H9 (cell line): ENCODE data around the gene GALNS. TPM values are rescaled to one million over a fixed set of nuclear protein-coding genes. Genes with fewer than 3 reads are reported as not detected.

Experiments
- DNase-seq: peaks from one replicate; pipeline ENCODE4 v3.0.0-alpha.2; 2017
- H2AFZ ChIP-seq: one replicate; pipeline ENCODE4 v1.6.1; 2013; ENCODE audit warnings: mild to moderate bottlenecking, low read length, control low read depth, moderate library complexity
- H2AK5ac ChIP-seq: 2 replicates; pipeline ENCODE4 v1.6.1; 2013; ENCODE audit warnings: low read length, control low read depth, mixed read lengths; ENCODE audit not compliant: insufficient read length
- H2BK120ac ChIP-seq: one replicate; pipeline ENCODE4 v1.6.1; 2013; ENCODE audit warnings: low read depth, mild to moderate bottlenecking, low read length, control low read depth, inconsistent platforms; ENCODE audit not compliant: poor library complexity, severe bottlenecking
- H2BK12ac ChIP-seq: 2 replicates; pipeline ENCODE4 v1.6.1; 2013; ENCODE audit warnings: low read length, control low read depth, mixed read lengths, low read depth; ENCODE audit not compliant: insufficient read length
- H2BK15ac ChIP-seq: 2 replicates; pipeline ENCODE4 v1.6.1; 2013; ENCODE audit warnings: low read depth, low read length, control low read depth
- H2BK20ac ChIP-seq: one replicate; pipeline ENCODE4 v1.6.1; 2013; ENCODE audit warnings: low read depth, mild to moderate bottlenecking, low read length, control low read depth, inconsistent platforms; ENCODE audit not compliant: poor library complexity, severe bottlenecking
- H2BK5ac ChIP-seq: 2 replicates; pipeline ENCODE4 v1.6.1; 2013; ENCODE audit warnings: low read length, control low read depth, mixed read lengths; ENCODE audit not compliant: insufficient read length
- H3K14ac ChIP-seq: 2 replicates; pipeline ENCODE4 v1.6.1; 2013; ENCODE audit warnings: low read length, control low read depth; ENCODE audit not compliant: insufficient read depth
- H3K18ac ChIP-seq: 2 replicates; pipeline ENCODE4 v1.6.1; 2013; ENCODE audit warnings: low read depth, mild to moderate bottlenecking, mixed read lengths, low read length, control low read depth; ENCODE audit not compliant: insufficient read length
- H3K23ac ChIP-seq: 2 replicates; pipeline ENCODE4 v1.6.1; 2013; ENCODE audit warnings: low read length, control low read depth, mixed read lengths, low read depth; ENCODE audit not compliant: insufficient read length
- H3K23me2 ChIP-seq: 2 replicates; pipeline ENCODE4 v1.6.1; 2013; ENCODE audit warnings: low read depth, mild to moderate bottlenecking, mixed read lengths, low read length, control low read depth; ENCODE audit not compliant: insufficient read length, poor library complexity, severe bottlenecking
- H3K27ac ChIP-seq: 2 replicates; pipeline ENCODE4 v1.5.1; 2013; ENCODE audit warnings: low read length, control low read depth, mixed read lengths, low read depth; ENCODE audit not compliant: insufficient read length
- H3K27me3 ChIP-seq: 2 replicates; pipeline ENCODE4 v1.6.1; 2013; ENCODE audit warnings: low read length, control low read depth, inconsistent platforms; ENCODE audit not compliant: insufficient read depth
- H3K4ac ChIP-seq: 2 replicates; pipeline ENCODE4 v1.6.1; 2013; ENCODE audit warnings: low read depth, mild to moderate bottlenecking, control low read depth, inconsistent platforms, low read length, moderate library complexity
- H3K4me1 ChIP-seq: 2 replicates; pipeline ENCODE4 v1.6.1; 2013; ENCODE audit warnings: low read length, control low read depth, inconsistent platforms; ENCODE audit not compliant: insufficient read depth
- H3K4me2 ChIP-seq: 2 replicates; pipeline ENCODE4 v1.6.1; 2013; ENCODE audit warnings: low read length, control low read depth, mixed read lengths; ENCODE audit not compliant: insufficient read length, insufficient read depth
- H3K56ac ChIP-seq: 2 replicates; pipeline ENCODE4 v1.6.1; 2013; ENCODE audit warnings: low read depth, mild to moderate bottlenecking, mixed read lengths, low read length, control low read depth; ENCODE audit not compliant: insufficient read length
- H3K79me1 ChIP-seq: 2 replicates; pipeline ENCODE4 v1.6.1; 2013; ENCODE audit warnings: low read depth, mild to moderate bottlenecking, moderate library complexity, low read length, control low read depth, inconsistent platforms; ENCODE audit not compliant: insufficient read depth, poor library complexity, severe bottlenecking
- H3K79me2 ChIP-seq: 2 replicates; pipeline ENCODE4 v1.6.1; 2013; ENCODE audit warnings: low read length, control low read depth, inconsistent platforms; ENCODE audit not compliant: insufficient read depth
- H3K9ac ChIP-seq: 2 replicates; pipeline ENCODE4 v1.6.1; 2013; ENCODE audit warnings: low read length, control low read depth, mixed read lengths; ENCODE audit not compliant: insufficient read length; ENCODE audit errors: extremely low read depth
- H3K9me3 ChIP-seq: one replicate; pipeline ENCODE4 v1.6.1; 2013; ENCODE audit warnings: low read depth, low read length, inconsistent platforms; ENCODE audit not compliant: control insufficient read depth
- H3T11ph ChIP-seq: one replicate; pipeline ENCODE4 v1.6.1; 2013; ENCODE audit warnings: mild to moderate bottlenecking, low read length, control low read depth, inconsistent platforms
- H4K20me1 ChIP-seq: one replicate; pipeline ENCODE4 v1.6.1; 2013; ENCODE audit not compliant: control insufficient read depth, insufficient read length, insufficient read depth
- H4K5ac ChIP-seq: 2 replicates; pipeline ENCODE4 v1.6.1; 2013; ENCODE audit warnings: low read depth, mild to moderate bottlenecking, mixed read lengths, low read length, control low read depth; ENCODE audit not compliant: insufficient read length
- H4K8ac ChIP-seq: replicated peaks from 2 replicates; pipeline ENCODE4 v1.6.1; 2013; ENCODE audit warnings: low read length, control low read depth, mixed read lengths, low read depth; ENCODE audit not compliant: insufficient read length
- H4K91ac ChIP-seq: 2 replicates; pipeline ENCODE4 v1.6.1; 2013; ENCODE audit warnings: low read depth, mild to moderate bottlenecking, moderate library complexity, mixed read lengths, low read length, control low read depth; ENCODE audit not compliant: insufficient read length
- H3K27ac Mint-ChIP-seq, 3 experiments: 2 replicates in 2 of 3; 3 replicates in 1 of 3; pipeline ENCODE4 v1.8.0; 2020 to 2021; ENCODE audit warnings: mixed read lengths in 3 of 3, mild to moderate bottlenecking in 1 of 3, moderate library complexity in 1 of 3
- H3K27me3 Mint-ChIP-seq: 2 replicates; pipeline ENCODE4 v1.8.0; 2021; ENCODE audit warnings: low read depth, mild to moderate bottlenecking, moderate library complexity, mixed read lengths
- H3K36me3 Mint-ChIP-seq, 3 experiments: 2 replicates in 2 of 3; 3 replicates in 1 of 3; pipeline ENCODE4 v1.8.0; 2020 to 2021; ENCODE audit warnings: low read depth in 3 of 3, mixed read lengths in 3 of 3; ENCODE audit not compliant: insufficient read depth in 1 of 3
- H3K4me1 Mint-ChIP-seq, 2 experiments: 2 replicates each; pipeline ENCODE4 v1.8.0; 2020; ENCODE audit warnings: mixed read lengths in 2 of 2
- H3K4me3 Mint-ChIP-seq, 2 experiments: 2 replicates in 1 of 2; 3 replicates in 1 of 2; pipeline ENCODE4 v1.8.0; 2020 to 2021; ENCODE audit warnings: mild to moderate bottlenecking in 2 of 2, mixed read lengths in 2 of 2, moderate library complexity in 1 of 2
- H3K9me3 Mint-ChIP-seq, 2 experiments: 2 replicates in 1 of 2; 3 replicates in 1 of 2; pipeline ENCODE4 v1.8.0; 2020; ENCODE audit warnings: mild to moderate bottlenecking in 2 of 2, mixed read lengths in 2 of 2, moderate library complexity in 1 of 2
- WGBS: extraction: QIAGEN DNeasy Blood & Tissue Kit; methylation state at CpG from one replicate; pipeline ENCODE4 v1.1.7; 2013; ENCODE audit warnings: missing lambda C conversion rate, low lambda C conversion rate, mixed read lengths; ENCODE audit not compliant: insufficient read length; ENCODE audit errors: extremely low coverage; 5-methylcytosine and 5-hydroxymethylcytosine counted together
- total RNA-seq: library from RNA; stranded (reverse); gene quantifications from 2 replicates; pipeline ENCODE4 v1.2.1, GENCODE V29; 2021
- TF ChIP-seq, protein P1 (sequence below): fragments of 200-600 bp; sonication (generic); conservative IDR thresholded peaks from 3 replicates; pipeline ENCODE4 v1.8.0; 2021; ENCODE audit warnings: antibody characterized with exemption, mild to moderate bottlenecking

GALNS gene
- total RNA-seq, 1 experiment from 2014 or later: 20.3 TPM

- no peaks in the 10 kb centered on the region for H3K79me2 ChIP-seq
- H2AK5ac ChIP-seq: no peak overlapping the region
- H3K18ac ChIP-seq: no peak overlapping the region
- TF ChIP-seq, protein P1, sequence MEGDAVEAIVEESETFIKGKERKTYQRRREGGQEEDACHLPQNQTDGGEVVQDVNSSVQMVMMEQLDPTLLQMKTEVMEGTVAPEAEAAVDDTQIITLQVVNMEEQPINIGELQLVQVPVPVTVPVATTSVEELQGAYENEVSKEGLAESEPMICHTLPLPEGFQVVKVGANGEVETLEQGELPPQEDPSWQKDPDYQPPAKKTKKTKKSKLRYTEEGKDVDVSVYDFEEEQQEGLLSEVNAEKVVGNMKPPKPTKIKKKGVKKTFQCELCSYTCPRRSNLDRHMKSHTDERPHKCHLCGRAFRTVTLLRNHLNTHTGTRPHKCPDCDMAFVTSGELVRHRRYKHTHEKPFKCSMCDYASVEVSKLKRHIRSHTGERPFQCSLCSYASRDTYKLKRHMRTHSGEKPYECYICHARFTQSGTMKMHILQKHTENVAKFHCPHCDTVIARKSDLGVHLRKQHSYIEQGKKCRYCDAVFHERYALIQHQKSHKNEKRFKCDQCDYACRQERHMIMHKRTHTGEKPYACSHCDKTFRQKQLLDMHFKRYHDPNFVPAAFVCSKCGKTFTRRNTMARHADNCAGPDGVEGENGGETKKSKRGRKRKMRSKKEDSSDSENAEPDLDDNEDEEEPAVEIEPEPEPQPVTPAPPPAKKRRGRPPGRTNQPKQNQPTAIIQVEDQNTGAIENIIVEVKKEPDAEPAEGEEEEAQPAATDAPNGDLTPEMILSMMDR: no peak
- H3K27me3 ChIP-seq: no peaks in the 10 kb centered on the region
- H3T11ph ChIP-seq: no peak overlapping the region
- no peak overlapping the region for H3K27ac Mint-ChIP-seq
- H2BK15ac ChIP-seq: no peak overlapping the region
- no peak overlapping the region for H3K14ac ChIP-seq
- WGBS: no CpG with 5 or more reads among the region's 34 CpGs
- H4K8ac ChIP-seq: no peak overlapping the region
- H4K5ac ChIP-seq: no peak overlapping the region
- no peak overlapping the region for H2BK5ac ChIP-seq
- H2BK12ac ChIP-seq: no peak overlapping the region
- peaks cover 0 to 3% of the 10 kb centered on the region in 2 experiments; a peak in 2 of 4 replicates for H3K4me1 Mint-ChIP-seq
- no peaks in the 10 kb centered on the region for H3K4me1 ChIP-seq
- no peak overlapping the region for H3K56ac ChIP-seq
- DNase-seq: no peak
- no peaks in the 10 kb centered on the region for H3K9me3 ChIP-seq
- H2AFZ ChIP-seq: no peak overlapping the region
- H3K23me2 ChIP-seq: no peaks in the 10 kb centered on the region
- H3K9ac ChIP-seq: no peak overlapping the region
- no peaks in the 10 kb centered on the region for H3K9me3 Mint-ChIP-seq
- H4K91ac ChIP-seq: no peak overlapping the region
- no peak overlapping the region for H3K4me3 Mint-ChIP-seq
- H3K36me3 Mint-ChIP-seq: no peaks in the 10 kb centered on the region
- no peaks in the 10 kb centered on the region for H4K20me1 ChIP-seq
- no peak overlapping the region for H2BK120ac ChIP-seq
- H2BK20ac ChIP-seq: no peak overlapping the region
- no peaks in the 10 kb centered on the region for H3K79me1 ChIP-seq
- H3K4me2 ChIP-seq: no peak overlapping the region
- no peak overlapping the region for H3K27ac ChIP-seq
- no peaks in the 10 kb centered on the region for H3K27me3 Mint-ChIP-seq
- no peak overlapping the region for H3K4ac ChIP-seq
- no peak overlapping the region for H3K23ac ChIP-seq
Observed at GRCh38 chr16:88897696-88898425, 41.1 kb upstream of the GALNS start.
